Progenitor cell of endocrine pancreas (in vitro differentiated cells): ENCODE results near the gene PAX9. TPM values are rescaled to one million over a fixed set of nuclear protein-coding genes. Genes with fewer than 3 reads are reported as not detected.

Experiments
- DNase-seq: peaks from one replicate; pipeline ENCODE4 v3.0.0; 2021; ENCODE audit warnings: low spot score; ENCODE audit not compliant: unreplicated experiment
- H3K27ac Mint-ChIP-seq: 2 replicates; pipeline ENCODE4 v1.8.0; 2021; ENCODE audit warnings: mild to moderate bottlenecking, moderate library complexity, mixed read lengths
- H3K27me3 Mint-ChIP-seq: 2 replicates; pipeline ENCODE4 v1.8.0; 2021; ENCODE audit warnings: mixed read lengths
- H3K36me3 Mint-ChIP-seq: 2 replicates; pipeline ENCODE4 v1.8.0; 2022; ENCODE audit warnings: mixed read lengths; ENCODE audit not compliant: insufficient read depth
- H3K4me1 Mint-ChIP-seq: 2 replicates; pipeline ENCODE4 v1.8.0; 2021; ENCODE audit warnings: low read depth, mixed read lengths
- H3K4me3 Mint-ChIP-seq: 2 replicates; pipeline ENCODE4 v1.8.0; 2021; ENCODE audit warnings: low read depth, mild to moderate bottlenecking, moderate library complexity, mixed read lengths
- H3K9me3 Mint-ChIP-seq: 2 replicates; pipeline ENCODE4 v1.8.0; 2021; ENCODE audit warnings: low read depth, mixed read lengths
- long read RNA-seq: library from polyadenylated mRNA; unstranded; transcript quantifications from one replicate; pipeline ENCODE4 v2.0.0, GENCODE V29; 2020
- total RNA-seq: library from RNA; stranded (reverse); gene quantifications from 2 replicates; pipeline ENCODE4 v1.2.1, GENCODE V29; 2021
- TF ChIP-seq, protein P1 (sequence below): fragments of 200-600 bp; sonication (generic); IDR thresholded peaks from one replicate; pipeline ENCODE4 v1.5.0; 2021; ENCODE audit warnings: antibody characterized with exemption, mild to moderate bottlenecking; ENCODE audit not compliant: unreplicated experiment

The PAX9 gene
- 0.77 and 1.3 TPM in 2 replicates for total RNA-seq
- long read RNA-seq, partial matches to known transcripts: 0 of 1 reads
- long read RNA-seq, other reads (novel, unspliced or antisense): 0 of 1 reads

- Mint-ChIP-seq H3K36me3 (no peaks in the 10 kb centered on the region), H3K27me3 (peaks cover 98% of the 10 kb centered on the region), H3K9me3 (no peaks in the 10 kb centered on the region), H3K4me3 (peak within 1 kb of the TSS; percentile 70), H3K4me1 (peaks cover 32% of the 10 kb centered on the region), H3K27ac (peak within 1 kb of the TSS; percentile 68)
- peak; percentile 79 for DNase-seq
- TF ChIP-seq, protein P1, sequence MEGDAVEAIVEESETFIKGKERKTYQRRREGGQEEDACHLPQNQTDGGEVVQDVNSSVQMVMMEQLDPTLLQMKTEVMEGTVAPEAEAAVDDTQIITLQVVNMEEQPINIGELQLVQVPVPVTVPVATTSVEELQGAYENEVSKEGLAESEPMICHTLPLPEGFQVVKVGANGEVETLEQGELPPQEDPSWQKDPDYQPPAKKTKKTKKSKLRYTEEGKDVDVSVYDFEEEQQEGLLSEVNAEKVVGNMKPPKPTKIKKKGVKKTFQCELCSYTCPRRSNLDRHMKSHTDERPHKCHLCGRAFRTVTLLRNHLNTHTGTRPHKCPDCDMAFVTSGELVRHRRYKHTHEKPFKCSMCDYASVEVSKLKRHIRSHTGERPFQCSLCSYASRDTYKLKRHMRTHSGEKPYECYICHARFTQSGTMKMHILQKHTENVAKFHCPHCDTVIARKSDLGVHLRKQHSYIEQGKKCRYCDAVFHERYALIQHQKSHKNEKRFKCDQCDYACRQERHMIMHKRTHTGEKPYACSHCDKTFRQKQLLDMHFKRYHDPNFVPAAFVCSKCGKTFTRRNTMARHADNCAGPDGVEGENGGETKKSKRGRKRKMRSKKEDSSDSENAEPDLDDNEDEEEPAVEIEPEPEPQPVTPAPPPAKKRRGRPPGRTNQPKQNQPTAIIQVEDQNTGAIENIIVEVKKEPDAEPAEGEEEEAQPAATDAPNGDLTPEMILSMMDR: no peak
These were observed at the start of gene PAX9 for GRCh38 chr14:36661506-36662257. Gene PAX9, plus strand, starts transcription at chr14:36661860. Its CDS starts 230 bp downstream, at chr14:36662090.

DNA sequence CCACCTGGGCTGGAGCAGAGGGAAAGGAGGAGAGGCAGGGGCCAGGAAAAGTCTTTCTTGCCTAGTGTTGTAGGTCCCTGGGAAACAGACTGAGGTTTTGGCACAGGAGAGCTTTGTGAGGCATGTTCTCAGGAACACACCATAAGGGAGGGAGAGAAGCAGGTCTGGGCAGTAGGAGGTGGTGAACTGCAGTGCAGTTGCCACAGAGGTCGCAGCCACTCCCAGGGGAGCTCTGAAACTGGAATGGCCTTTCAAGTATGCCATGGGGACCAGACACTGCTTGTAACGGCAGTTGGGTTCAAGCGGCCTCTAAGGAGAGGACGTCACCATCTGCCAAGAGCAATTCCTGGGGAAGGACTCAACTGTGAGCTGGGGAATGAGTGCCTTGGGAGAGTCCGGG, 43.8 kb upstream of the PAX9 start:
- H3K4me3 Mint-ChIP-seq: no peak overlapping the region
- no peaks in the 10 kb centered on the region for H3K36me3 Mint-ChIP-seq
- H3K4me1 Mint-ChIP-seq: no peaks in the 10 kb centered on the region
- peaks cover 8% of the 10 kb centered on the region for H3K27me3 Mint-ChIP-seq
- TF ChIP-seq, protein P1: no peak
- no peak overlapping the region for H3K27ac Mint-ChIP-seq
- peaks cover 11% of the 10 kb centered on the region for H3K9me3 Mint-ChIP-seq
- DNase-seq: no peak

DNA sequence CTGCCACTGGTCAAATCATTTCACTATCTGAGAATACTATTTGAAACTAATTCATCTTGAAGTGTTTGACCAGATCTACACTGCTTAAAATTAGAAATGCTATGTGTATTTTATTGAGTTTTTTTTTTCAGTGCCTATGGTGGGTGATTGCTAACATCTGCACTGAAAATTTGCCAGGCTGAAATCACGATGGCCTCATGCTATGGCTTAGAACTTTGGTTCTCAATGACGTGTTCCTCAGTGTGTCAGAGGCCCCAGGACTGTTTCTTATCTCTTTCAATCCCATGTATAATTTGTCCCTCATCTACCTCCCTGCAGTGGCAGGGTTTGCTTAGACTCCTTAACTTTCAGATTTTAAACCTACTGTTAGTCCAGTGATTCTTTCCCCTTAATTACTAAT, 43.0 kb upstream of the PAX9 start:
- Mint-ChIP-seq H3K4me1 (no peaks in the 10 kb centered on the region), H3K27me3 (peaks cover 11% of the 10 kb centered on the region), H3K4me3 (no peak overlapping the region), H3K9me3 (peaks cover 15% of the 10 kb centered on the region), H3K27ac (no peak overlapping the region), H3K36me3 (no peaks in the 10 kb centered on the region)
- TF ChIP-seq, protein P1: no peak
- DNase-seq: no peak

- TF ChIP-seq, protein P1: no peak
- Mint-ChIP-seq H3K27ac (no peak overlapping the region), H3K36me3 (no peaks in the 10 kb centered on the region), H3K4me3 (no peak overlapping the region), H3K4me1 (no peaks in the 10 kb centered on the region), H3K27me3 (peaks cover 6% of the 10 kb centered on the region), H3K9me3 (peaks cover 15% of the 10 kb centered on the region)
- DNase-seq: no peak
These were observed 42.5 kb upstream of the PAX9 start for GRCh38 chr14:36619131-36619530.

GRCh38 chr14:36619853-36620252, 41.8 kb upstream of the PAX9 start:
- TF ChIP-seq, protein P1: no peak
- H3K27me3 Mint-ChIP-seq: peaks cover 6% of the 10 kb centered on the region
- H3K4me3 Mint-ChIP-seq: no peak overlapping the region
- no peak overlapping the region for H3K27ac Mint-ChIP-seq
- H3K4me1 Mint-ChIP-seq: no peaks in the 10 kb centered on the region
- DNase-seq: no peak
- H3K36me3 Mint-ChIP-seq: no peaks in the 10 kb centered on the region
- peaks cover 15% of the 10 kb centered on the region for H3K9me3 Mint-ChIP-seq
